ENCODE results near the gene FAU. TPM values are rescaled to one million over a fixed set of nuclear protein-coding genes. Genes with fewer than 3 reads are reported as not detected.

The FAU gene
- total RNA-seq, 1 experiment from 2014 or later, result 1,073 TPM

GRCh38 chr11:65163684-65164083 lies 41.8 kb upstream of the FAU start (continued):
- no peak for TF ChIP-seq ATF3 (IDR thresholded peaks at IDR 0.05)

- Histone ChIP-seq H3K9me2 (ENCODE audit: insufficient read depth) (no peaks in the 10 kb centered on the region), H3K4me3 (replicated peaks in 1 of 2; ENCODE audit: low read depth in 1 of 2, low read length in 2 of 2) (no peak overlapping the region), H2AFZ (ENCODE audit: low read depth, low read length, poor library complexity, severe bottlenecking) (no peak overlapping the region), H3K4me2 (ENCODE audit: low read length) (no peak overlapping the region), H3K79me2 (ENCODE audit: insufficient read depth, low read length) (no peaks in the 10 kb centered on the region), H3K9me3 (ENCODE audit: control insufficient read depth in 1 of 2, insufficient read depth in 1 of 2, low read depth in 1 of 2, low read length in 2 of 2) (no peaks in the 10 kb centered on the region), H3K27ac (ENCODE audit: low read depth, low read length) (no peak overlapping the region), H3K27me3 (ENCODE audit: insufficient read depth, low read length) (no peaks in the 10 kb centered on the region), H3K4me1 (ENCODE audit: control insufficient read depth in 1 of 2, insufficient read depth in 2 of 2, low read length in 2 of 2) (no peaks in the 10 kb centered on the region), H4K20me1 (ENCODE audit: insufficient read depth) (no peaks in the 10 kb centered on the region), H3K9ac (ENCODE audit: low read length) (no peak overlapping the region), H3K36me3 (ENCODE audit: control insufficient read depth in 1 of 2, insufficient read depth in 2 of 2, low read length in 2 of 2) (no peaks in the 10 kb centered on the region)
- RAD21 ChIA-PET (ENCODE audit: low non-redundant PET in 1 of 2, low total read pairs in 2 of 2, uncharacterized antibody in 2 of 2, unreplicated experiment in 2 of 2), result no interaction called here
- intact Hi-C loops (cut with micrococcal nuclease), result no loop called here
- no peak for DNase-seq (ENCODE audit: low read depth, low spot score)
- no TSS peak for BruUV-seq (replicated peaks)
- POLR2A ChIA-PET, result no interaction called here
- ATAC-seq, result no peak
- CTCF ChIA-PET, result no interaction called here
- TF ChIP-seq ZNF274 (IDR thresholded peaks at IDR 0.05; ENCODE audit: low read depth, low read length), result no peak
- TF ChIP-seq ZFX (IDR thresholded peaks at IDR 0.05), result no peak
- no peak for TF ChIP-seq YY1 (IDR thresholded peaks at IDR 0.05; ENCODE audit: extremely low read depth, insufficient replicate concordance, low read depth, low read length)
- TF ChIP-seq CEBPB (IDR thresholded peaks at IDR 0.05; ENCODE audit: low read depth), result no peak
- TF ChIP-seq RAD21 (IDR thresholded peaks at IDR 0.05; ENCODE audit: low read depth), result no peak
- no peak for TF ChIP-seq CTCF (IDR thresholded peaks at IDR 0.05 in 2 of 3, conservative IDR thresholded peaks at IDR 0.05 in 1 of 3; ENCODE audit: borderline replicate concordance in 1 of 3, insufficient read depth in 1 of 3, low read depth in 2 of 3, low read length in 2 of 3)
- no peak for TF ChIP-seq EZH2phosphoT487 (IDR thresholded peaks at IDR 0.05; ENCODE audit: borderline replicate concordance)
- TF ChIP-seq REST (IDR thresholded peaks at IDR 0.05; ENCODE audit: low read depth), result no peak
- no peak for TF ChIP-seq ZBTB33 (IDR thresholded peaks at IDR 0.05; ENCODE audit: extremely low read depth, insufficient replicate concordance, low read length)
- TF ChIP-seq FOSL1 (IDR thresholded peaks at IDR 0.05; ENCODE audit: low read depth), result no peak
- no peak for TF ChIP-seq POLR2AphosphoS5 (IDR thresholded peaks at IDR 0.05; ENCODE audit: low read depth, low read length)
- TF ChIP-seq MAX (IDR thresholded peaks at IDR 0.05), result no peak
- TF ChIP-seq EZH2 (IDR thresholded peaks at IDR 0.05), result no peak
- no peak for TF ChIP-seq SP1 (IDR thresholded peaks at IDR 0.05; ENCODE audit: low read depth)
- TF ChIP-seq SRF (IDR thresholded peaks at IDR 0.05; ENCODE audit: low read depth), result no peak
- TF ChIP-seq POLR2A (IDR thresholded peaks at IDR 0.05; ENCODE audit: borderline replicate concordance, extremely low read depth, insufficient read depth, insufficient read length), result no peak
- no peak for TF ChIP-seq ELF1 (IDR thresholded peaks at IDR 0.05; ENCODE audit: borderline replicate concordance, low read depth)
- no peak for TF ChIP-seq SIN3A (IDR thresholded peaks at IDR 0.05; ENCODE audit: low read depth)
- no peak for TF ChIP-seq TCF7L2 (IDR thresholded peaks at IDR 0.05; ENCODE audit: borderline replicate concordance, extremely low read depth, insufficient read depth, insufficient read length)
Measured at GRCh38 chr11:65160643-65161042, 38.7 kb upstream of the FAU start.

Data from HCT116 (cell line).